ENCODE results near the gene IMMP2L.
"Not testable (repeated sequence)": the region's sequence is repeated elsewhere in the genome, so short reads cannot be mapped to it uniquely, and the experiment has no call there.

Gene IMMP2L

GRCh38 chr7:111505422-111505821 lies 56.9 kb downstream of the IMMP2L start:
- DNase-seq = not testable (repeated sequence)

- DNase-seq = not testable (repeated sequence)
These were observed 60.5 kb downstream of the IMMP2L start for GRCh38 chr7:111501799-111502198.

GRCh38 chr7:111499027-111499426 lies 63.3 kb downstream of the IMMP2L start:
- DNase-seq = no peak

GRCh38 chr7:111498391-111499007 lies 63.8 kb downstream of the IMMP2L start:
- no peak for DNase-seq

- no peak for DNase-seq
These were observed 67.0 kb downstream of the IMMP2L start for GRCh38 chr7:111495173-111495810.

- DNase-seq = no peak
These were observed 70.1 kb downstream of the IMMP2L start for GRCh38 chr7:111492234-111492633.

- peak; percentile 44 to 63 for DNase-seq
These were observed 75.7 kb downstream of the IMMP2L start for GRCh38 chr7:111486472-111487142.

GRCh38 chr7:111485701-111486380 lies 76.5 kb downstream of the IMMP2L start:
- DNase-seq = no peak

- DNase-seq = no peak
These were observed 79.2 kb downstream of the IMMP2L start for GRCh38 chr7:111483078-111483477.

GRCh38 chr7:111477462-111478225 lies 84.6 kb downstream of the IMMP2L start:
- DNase-seq = no peak

- DNase-seq = no peak
These were observed 85.6 kb downstream of the IMMP2L start for GRCh38 chr7:111476586-111477293.

GRCh38 chr7:111475959-111476358 lies 86.3 kb downstream of the IMMP2L start:
- DNase-seq = no peak

GRCh38 chr7:111475419-111475748 lies 86.9 kb downstream of the IMMP2L start:
- no peak for DNase-seq

- no peak for DNase-seq
These were observed 87.4 kb downstream of the IMMP2L start for GRCh38 chr7:111474723-111475418.

GRCh38 chr7:111473449-111474198 lies 88.7 kb downstream of the IMMP2L start:
- DNase-seq = no peak

GRCh38 chr7:111470998-111471397 lies 91.3 kb downstream of the IMMP2L start:
- no peak for DNase-seq

- DNase-seq = not testable (repeated sequence)
These were observed 92.4 kb downstream of the IMMP2L start for GRCh38 chr7:111469894-111470293.

- DNase-seq = not testable (repeated sequence)
These were observed 96.5 kb downstream of the IMMP2L start for GRCh38 chr7:111465774-111466173.

- no peak for DNase-seq
These were observed 101.6 kb downstream of the IMMP2L start for GRCh38 chr7:111460695-111461094.

- DNase-seq = no peak
These were observed 102.5 kb downstream of the IMMP2L start for GRCh38 chr7:111459757-111460280.

All from inflammatory macrophage (primary cell).